Activated naive CD8-positive, alpha-beta T cell (primary cell): Measurements from ENCODE around the gene LLCFC1.

Experiments
- H3K27ac Mint-ChIP-seq: one replicate; pipeline ENCODE4 v1.8.0; 2021; ENCODE audit warnings: mixed read lengths
- H3K27me3 Mint-ChIP-seq: one replicate; pipeline ENCODE4 v1.8.0; 2021; ENCODE audit warnings: mixed read lengths
- H3K36me3 Mint-ChIP-seq: one replicate; pipeline ENCODE4 v1.8.0; 2021; ENCODE audit warnings: mixed read lengths
- H3K4me1 Mint-ChIP-seq: one replicate; pipeline ENCODE4 v1.8.0; 2021; ENCODE audit warnings: low read depth, mixed read lengths
- H3K4me3 Mint-ChIP-seq: one replicate; pipeline ENCODE4 v1.8.0; 2021; ENCODE audit warnings: mild to moderate bottlenecking, mixed read lengths
- H3K9me3 Mint-ChIP-seq: one replicate; pipeline ENCODE4 v1.8.0; 2021; ENCODE audit warnings: low read depth, mixed read lengths

The LLCFC1 gene

GRCh38 chr7:142948603-142949002 lies 9.3 kb downstream of the LLCFC1 start:
- no peaks in the 10 kb centered on the region for H3K36me3 Mint-ChIP-seq
- no peaks in the 10 kb centered on the region for H3K9me3 Mint-ChIP-seq
- peaks cover 6% of the 10 kb centered on the region for H3K27me3 Mint-ChIP-seq

GRCh38 chr7:142950235-142950634 lies 11.0 kb downstream of the LLCFC1 start:
- Mint-ChIP-seq H3K27ac (no peak overlapping the region), H3K27me3 (peaks cover 6% of the 10 kb centered on the region), H3K4me3 (no peak overlapping the region), H3K36me3 (no peaks in the 10 kb centered on the region), H3K4me1 (no peaks in the 10 kb centered on the region), H3K9me3 (peaks cover 10% of the 10 kb centered on the region)

More at GRCh38 chr7:142948603-142949002, 9.3 kb downstream of the LLCFC1 start:
- Mint-ChIP-seq H3K27ac (no peak overlapping the region), H3K4me1 (no peaks in the 10 kb centered on the region), H3K4me3 (no peak overlapping the region)

DNA sequence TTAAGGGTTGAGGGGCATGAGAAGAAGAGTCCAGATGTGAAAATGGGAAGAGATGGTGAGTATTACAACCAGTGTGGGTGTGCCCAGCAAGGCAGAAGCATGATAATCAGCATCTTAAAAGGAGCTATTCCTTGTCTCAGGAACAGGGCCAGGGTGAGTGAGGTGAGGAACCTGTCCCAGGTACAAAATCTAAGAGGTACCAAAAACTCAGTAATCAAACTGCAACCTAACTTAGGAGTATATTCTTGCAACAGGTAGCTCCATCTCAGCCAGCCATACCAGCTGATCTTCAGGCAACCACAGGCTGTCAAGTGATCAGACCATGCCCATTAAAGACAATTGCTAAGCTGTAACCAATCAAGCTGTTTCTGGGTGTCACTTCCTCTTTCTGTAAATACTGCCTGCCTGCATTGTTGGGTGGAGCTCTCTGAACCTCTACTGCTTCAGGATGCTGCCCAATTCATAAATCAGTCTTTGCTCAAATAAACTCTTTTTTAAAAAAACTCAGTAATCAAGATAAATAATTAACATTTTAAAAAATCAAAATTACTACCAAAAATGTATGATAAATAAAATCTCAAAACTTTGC lies 15.5 kb downstream of the LLCFC1 start:
- H3K27me3 Mint-ChIP-seq: peaks cover 6% of the 10 kb centered on the region
- H3K4me3 Mint-ChIP-seq: no peak overlapping the region
- H3K9me3 Mint-ChIP-seq: peaks cover 26% of the 10 kb centered on the region
- H3K27ac Mint-ChIP-seq: no peak overlapping the region
- no peaks in the 10 kb centered on the region for H3K4me1 Mint-ChIP-seq
- peaks cover 6% of the 10 kb centered on the region for H3K36me3 Mint-ChIP-seq

DNA sequence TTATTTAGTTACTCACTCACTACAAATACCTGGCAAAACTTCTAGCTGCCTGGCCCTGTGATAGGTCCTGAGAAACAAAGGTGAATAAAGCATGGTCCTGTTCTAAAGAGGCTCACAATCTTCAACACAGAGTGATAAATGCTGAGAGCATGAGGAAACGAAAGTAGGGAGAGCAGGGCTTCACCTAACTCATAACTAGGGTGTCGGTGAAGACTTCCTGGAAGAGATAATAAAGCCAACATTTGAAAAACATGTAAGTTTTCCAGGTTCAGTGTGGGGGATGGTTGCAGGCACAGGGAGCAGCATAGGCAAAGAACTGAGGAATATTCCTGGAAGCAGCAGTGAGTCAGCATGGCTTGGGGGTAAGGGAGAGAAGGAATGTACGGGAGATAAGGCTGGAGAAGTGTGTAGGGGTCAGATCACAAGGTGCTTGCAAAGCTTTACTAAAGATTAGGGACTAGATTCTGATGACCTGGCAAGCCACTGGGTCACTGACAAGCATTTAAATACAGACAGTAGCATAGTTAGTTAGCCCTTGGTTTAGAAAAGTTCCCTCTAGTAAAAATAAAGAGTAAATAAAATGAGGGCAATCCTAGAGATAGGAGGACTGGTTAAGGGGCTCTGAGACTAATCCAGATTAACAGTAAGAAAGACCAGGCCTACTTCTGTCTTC lies 17.8 kb downstream of the LLCFC1 start:
- peaks cover 26% of the 10 kb centered on the region for H3K9me3 Mint-ChIP-seq
- no peak overlapping the region for H3K27ac Mint-ChIP-seq
- no peak overlapping the region for H3K4me3 Mint-ChIP-seq
- H3K4me1 Mint-ChIP-seq: no peaks in the 10 kb centered on the region
- H3K27me3 Mint-ChIP-seq: peaks cover 2% of the 10 kb centered on the region
- peaks cover 6% of the 10 kb centered on the region for H3K36me3 Mint-ChIP-seq

DNA sequence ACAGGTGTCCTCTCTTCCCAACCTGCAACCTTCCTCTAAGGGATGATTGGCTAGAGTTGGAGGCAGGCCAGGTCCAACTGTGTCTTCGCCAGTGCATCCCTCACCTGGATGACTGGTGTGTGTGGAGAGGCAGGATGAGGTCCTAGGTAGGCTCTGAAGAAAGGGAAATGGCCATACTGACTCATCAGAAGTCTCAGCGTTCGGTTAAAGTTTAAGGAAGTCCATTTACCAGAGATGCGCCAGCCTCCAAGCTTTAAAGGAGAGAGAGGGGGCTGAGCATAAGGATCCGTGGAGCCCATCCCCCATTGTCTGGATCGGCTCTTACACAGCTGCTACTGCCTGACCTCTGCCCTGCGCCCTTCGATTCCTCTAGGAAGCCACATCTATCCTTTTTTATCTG lies 18.4 kb downstream of the LLCFC1 start:
- H3K36me3 Mint-ChIP-seq: peaks cover 6% of the 10 kb centered on the region
- peaks cover 26% of the 10 kb centered on the region for H3K9me3 Mint-ChIP-seq
- H3K4me3 Mint-ChIP-seq: no peak overlapping the region
- peaks cover 2% of the 10 kb centered on the region for H3K27me3 Mint-ChIP-seq
- H3K27ac Mint-ChIP-seq: no peak overlapping the region
- no peaks in the 10 kb centered on the region for H3K4me1 Mint-ChIP-seq

- Mint-ChIP-seq H3K36me3 (peaks cover 6% of the 10 kb centered on the region), H3K4me3 (no peak overlapping the region), H3K4me1 (no peaks in the 10 kb centered on the region), H3K27ac (no peak overlapping the region), H3K9me3 (peaks cover 20% of the 10 kb centered on the region), H3K27me3 (peaks cover 3% of the 10 kb centered on the region)
Observed at GRCh38 chr7:142959202-142959601, 19.9 kb downstream of the LLCFC1 start.

GRCh38 chr7:142960955-142961512 lies 21.8 kb downstream of the LLCFC1 start:
- H3K9me3 Mint-ChIP-seq: peaks cover 10% of the 10 kb centered on the region
- no peaks in the 10 kb centered on the region for H3K4me1 Mint-ChIP-seq
- no peak overlapping the region for H3K4me3 Mint-ChIP-seq
- peaks cover 8% of the 10 kb centered on the region for H3K27me3 Mint-ChIP-seq
- no peak overlapping the region for H3K27ac Mint-ChIP-seq
- H3K36me3 Mint-ChIP-seq: peaks cover 4% of the 10 kb centered on the region

GRCh38 chr7:142961595-142961972 lies 22.3 kb downstream of the LLCFC1 start:
- H3K4me3 Mint-ChIP-seq: no peak overlapping the region
- H3K9me3 Mint-ChIP-seq: peaks cover 4% of the 10 kb centered on the region
- H3K36me3 Mint-ChIP-seq: peaks cover 2% of the 10 kb centered on the region
- H3K27ac Mint-ChIP-seq: no peak overlapping the region
- H3K4me1 Mint-ChIP-seq: no peaks in the 10 kb centered on the region
- H3K27me3 Mint-ChIP-seq: peaks cover 8% of the 10 kb centered on the region

DNA sequence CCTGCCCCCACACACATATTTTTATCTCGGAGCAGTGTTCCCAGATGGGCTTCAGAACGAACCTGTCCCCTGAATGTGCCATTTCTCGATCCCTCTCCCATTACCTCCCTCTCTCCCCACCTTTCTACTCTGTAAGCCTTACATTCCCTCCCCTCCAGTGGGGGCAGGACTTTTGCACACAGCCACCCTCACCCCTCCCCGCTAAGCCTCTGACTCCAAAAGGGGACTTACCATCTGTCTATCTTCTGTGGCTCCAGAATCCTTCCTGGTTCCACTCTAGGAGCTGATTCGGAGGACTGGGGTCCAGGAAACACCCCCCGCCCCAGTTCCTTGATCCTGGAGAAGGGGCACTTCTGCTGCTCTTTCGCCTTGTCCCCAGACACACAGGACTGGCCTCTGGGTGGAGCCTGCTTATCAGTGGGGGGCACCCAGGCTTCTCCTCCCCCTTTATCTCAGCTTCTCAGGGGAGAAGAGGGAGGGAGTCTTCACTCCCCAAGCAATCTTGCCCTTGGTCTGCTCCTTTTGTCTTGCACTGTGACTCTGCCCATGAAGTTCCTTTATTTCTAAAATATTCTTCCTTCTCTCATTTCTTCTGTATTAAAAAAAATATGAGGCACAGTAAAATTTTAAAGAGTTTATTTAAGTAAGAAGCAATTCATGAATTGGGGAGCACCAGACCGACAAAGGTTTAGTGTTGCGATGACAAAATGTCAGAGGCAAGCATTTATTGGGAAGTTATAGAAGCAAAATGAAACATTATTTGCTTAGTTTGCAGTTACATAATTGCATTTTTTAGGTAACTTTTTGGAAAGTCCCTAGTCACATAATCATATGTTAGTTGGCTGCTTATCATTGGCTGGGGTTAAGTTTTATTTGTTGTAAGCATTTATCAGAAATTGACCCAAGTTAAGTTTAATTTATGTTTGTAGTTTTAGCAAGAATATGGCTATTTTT lies 23.0 kb downstream of the LLCFC1 start, which contains the start of gene KEL:
Gene KEL (minus strand): TSS at position 391 of the 954 bp plus-strand sequence. CDS start 157 bp downstream, at position 234.
- Mint-ChIP-seq H3K36me3 (no peaks in the 10 kb centered on the region), H3K27me3 (peaks cover 13% of the 10 kb centered on the region), H3K27ac (no peak within 1 kb of the TSS), H3K4me3 (no peak within 1 kb of the TSS), H3K9me3 (no peaks in the 10 kb centered on the region), H3K4me1 (no peaks in the 10 kb centered on the region)

GRCh38 chr7:142962991-142963390 lies 23.7 kb downstream of the LLCFC1 start:
- Mint-ChIP-seq H3K27me3 (peaks cover 14% of the 10 kb centered on the region), H3K27ac (no peak overlapping the region), H3K36me3 (no peaks in the 10 kb centered on the region), H3K9me3 (no peaks in the 10 kb centered on the region), H3K4me3 (no peak overlapping the region), H3K4me1 (no peaks in the 10 kb centered on the region)

DNA sequence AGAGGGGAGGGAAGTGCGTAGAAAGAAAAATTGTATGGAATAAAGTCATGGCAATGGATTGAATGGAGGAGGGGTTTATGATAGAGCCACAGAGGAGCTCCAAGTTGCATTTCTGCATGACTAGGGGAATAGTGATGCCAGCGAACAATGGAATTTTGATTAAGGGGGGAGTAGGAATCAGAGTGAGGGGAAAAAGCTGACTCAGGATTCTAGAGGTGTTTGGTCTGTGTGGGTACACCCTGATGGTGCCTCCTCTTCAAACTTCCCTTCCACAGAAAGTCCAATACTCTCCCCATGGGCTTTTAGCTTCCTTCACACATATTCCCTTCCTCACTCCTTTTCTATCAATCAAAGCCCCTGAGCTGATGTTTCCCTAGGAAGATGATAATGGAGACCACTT lies 24.7 kb downstream of the LLCFC1 start:
- no peak overlapping the region for H3K27ac Mint-ChIP-seq
- no peak overlapping the region for H3K4me3 Mint-ChIP-seq
- H3K27me3 Mint-ChIP-seq: peaks cover 13% of the 10 kb centered on the region
- H3K4me1 Mint-ChIP-seq: no peaks in the 10 kb centered on the region
- no peaks in the 10 kb centered on the region for H3K36me3 Mint-ChIP-seq
- H3K9me3 Mint-ChIP-seq: no peaks in the 10 kb centered on the region

- H3K27me3 Mint-ChIP-seq: peaks cover 13% of the 10 kb centered on the region
- H3K9me3 Mint-ChIP-seq: no peaks in the 10 kb centered on the region
- no peaks in the 10 kb centered on the region for H3K36me3 Mint-ChIP-seq
Observed at GRCh38 chr7:142964502-142965246, 25.4 kb downstream of the LLCFC1 start.

DNA sequence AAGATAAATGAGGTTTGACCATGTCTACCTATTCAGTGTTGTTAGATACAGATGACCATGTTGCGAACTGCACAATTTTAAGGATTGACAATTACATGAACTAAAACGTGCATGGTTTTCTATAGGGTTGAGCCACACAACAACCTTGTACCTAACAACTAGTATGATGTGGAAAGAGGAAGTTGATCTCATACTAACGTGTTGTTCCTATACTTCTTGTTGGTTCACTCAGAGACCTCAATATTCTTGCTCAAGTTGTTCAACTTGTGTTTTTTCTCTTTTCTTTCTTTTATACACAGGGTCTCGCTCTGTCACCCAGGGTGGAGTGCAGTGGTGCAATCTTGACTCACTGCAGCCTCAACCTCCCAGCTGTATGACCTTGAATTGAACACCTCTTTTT lies 28.9 kb downstream of the LLCFC1 start:
- Mint-ChIP-seq H3K9me3 (no peaks in the 10 kb centered on the region), H3K27me3 (peaks cover 21% of the 10 kb centered on the region), H3K36me3 (no peaks in the 10 kb centered on the region), H3K4me3 (no peak overlapping the region), H3K4me1 (no peaks in the 10 kb centered on the region), H3K27ac (no peak overlapping the region)

More at GRCh38 chr7:142964502-142965246, 25.4 kb downstream of the LLCFC1 start:
- Mint-ChIP-seq H3K27ac (no peak overlapping the region), H3K4me3 (no peak overlapping the region), H3K4me1 (no peaks in the 10 kb centered on the region)

GRCh38 chr7:142969183-142969582 lies 29.9 kb downstream of the LLCFC1 start:
- Mint-ChIP-seq H3K4me3 (no peak overlapping the region), H3K27me3 (peaks cover 19% of the 10 kb centered on the region)

More at GRCh38 chr7:142969183-142969582, 29.9 kb downstream of the LLCFC1 start:
- no peaks in the 10 kb centered on the region for H3K4me1 Mint-ChIP-seq
- H3K36me3 Mint-ChIP-seq: no peaks in the 10 kb centered on the region
- no peaks in the 10 kb centered on the region for H3K9me3 Mint-ChIP-seq
- no peak overlapping the region for H3K27ac Mint-ChIP-seq
